IMR-90 (cell line): ENCODE measurements around the gene DBNL. TPM values are rescaled to one million over a fixed set of nuclear protein-coding genes. Genes with fewer than 3 reads are reported as not detected.

ENCODE experiments used
- ATAC-seq: fragments of 200-7000 bp; cut with Tn5 transposase; 2 replicates; pipeline ENCODE4 v1.9.1; 2020; ENCODE audit warnings: low read depth, mild to moderate bottlenecking, moderate library complexity
- BruUV-seq: library from RNA; stranded (reverse); fragments of 400-500 nt; replicated peaks from 2 replicates; lab custom pipeline; 2021; lab: Mats Ljungman, UMichigan
- CTCF ChIA-PET: fragments of 300-600 bp; formaldehyde crosslinking; extraction: SDS; loops from one replicate; lab custom pipeline; 2021; ENCODE audit warnings: antibody characterized with exemption; lab: Yijun Ruan, JAX
- POLR2A ChIA-PET: fragments of 300-600 bp; sonication (Branson Sonifier 250); formaldehyde crosslinking; loops from one replicate; lab custom pipeline; 2022; ENCODE audit warnings: antibody characterized with exemption; ENCODE audit not compliant: unreplicated experiment; lab: Charles Lee
- DNase-seq: peaks from one replicate; pipeline ENCODE4 v3.0.0; 2013
- H2AFZ ChIP-seq: replicated peaks from 2 replicates; pipeline ENCODE3; 2013; ENCODE audit warnings: low read length, mild to moderate bottlenecking; ENCODE audit not compliant: poor library complexity
- H2AK5ac ChIP-seq: 2 replicates; pipeline ENCODE4 v1.6.1; 2013; ENCODE audit warnings: low read depth, low read length, inconsistent platforms
- H2AK9ac ChIP-seq: replicated peaks from 2 replicates; pipeline ENCODE3; 2013; ENCODE audit warnings: mild to moderate bottlenecking, low read depth, low read length, moderate library complexity; ENCODE audit not compliant: poor library complexity
- H2BK120ac ChIP-seq: 2 replicates; pipeline ENCODE4 v1.6.1; 2013; ENCODE audit warnings: low read depth, low read length, inconsistent platforms
- H2BK15ac ChIP-seq: 3 replicates; pipeline ENCODE4 v1.6.1; 2013; ENCODE audit warnings: low read depth, low read length, inconsistent platforms
- H2BK20ac ChIP-seq: 2 replicates; pipeline ENCODE4 v1.6.1; 2013; ENCODE audit warnings: low read depth, mild to moderate bottlenecking, inconsistent platforms, low read length, moderate library complexity
- H2BK5ac ChIP-seq: 2 replicates; pipeline ENCODE4 v1.6.1; 2013; ENCODE audit warnings: mild to moderate bottlenecking, low read depth, low read length, inconsistent platforms; ENCODE audit not compliant: poor library complexity, severe bottlenecking
- H3K14ac ChIP-seq: replicated peaks from 2 replicates; pipeline ENCODE4 v1.6.1; 2013; ENCODE audit warnings: low read depth, low read length, inconsistent platforms
- H3K18ac ChIP-seq: 2 replicates; pipeline ENCODE4 v1.6.1; 2013; ENCODE audit warnings: low read depth, low read length, control low read depth
- H3K23ac ChIP-seq: 2 replicates; pipeline ENCODE4 v1.6.1; 2013; ENCODE audit warnings: low read depth, low read length, inconsistent platforms
- H3K27ac ChIP-seq: 2 replicates; pipeline ENCODE4 v1.5.1; 2013; ENCODE audit warnings: mild to moderate bottlenecking, control low read depth, low read length; ENCODE audit not compliant: insufficient read depth
- H3K27me3 ChIP-seq: 2 replicates; pipeline ENCODE4 v1.6.1; 2013; ENCODE audit warnings: low read length; ENCODE audit not compliant: control insufficient read depth, insufficient read depth
- H3K36me3 ChIP-seq: 2 replicates; pipeline ENCODE4 v1.6.1; 2013; ENCODE audit warnings: low read length, mixed read lengths; ENCODE audit not compliant: control insufficient read depth, insufficient read depth
- H3K4ac ChIP-seq: 2 replicates; pipeline ENCODE4 v1.6.1; 2013; ENCODE audit warnings: low read depth, low read length, inconsistent platforms
- H3K4me1 ChIP-seq: 2 replicates; pipeline ENCODE4 v1.6.1; 2013; ENCODE audit warnings: low read length, mixed read lengths; ENCODE audit not compliant: control insufficient read depth, insufficient read depth
- H3K4me2 ChIP-seq: 2 replicates; pipeline ENCODE4 v1.6.1; 2013; ENCODE audit warnings: low read depth, mild to moderate bottlenecking, control low read depth, low read length, moderate library complexity
- H3K4me3 ChIP-seq: 2 replicates; pipeline ENCODE4 v1.5.1; 2013; ENCODE audit warnings: low read depth, mild to moderate bottlenecking, control low read depth, low read length, moderate library complexity; ENCODE audit not compliant: insufficient read depth
- H3K56ac ChIP-seq: 2 replicates; pipeline ENCODE4 v1.6.1; 2013; ENCODE audit warnings: low read length, inconsistent platforms; ENCODE audit not compliant: insufficient read depth; ENCODE audit errors: extremely low read depth
- H3K79me1 ChIP-seq, 2 experiments: 2 replicates each; pipeline ENCODE4 v1.6.1; 2013; ENCODE audit warnings: low read length in 2 of 2, inconsistent platforms in 1 of 2, low read depth in 1 of 2
- H3K9ac ChIP-seq: 2 replicates; pipeline ENCODE4 v1.6.1; 2013; ENCODE audit warnings: low read depth, low read length, control low read depth
- H3K9me1 ChIP-seq: 2 replicates; pipeline ENCODE4 v1.6.1; 2013; ENCODE audit warnings: low read length, inconsistent platforms; ENCODE audit not compliant: insufficient read depth
- H3K9me3 ChIP-seq: 2 replicates; pipeline ENCODE4 v1.6.1; 2013; ENCODE audit warnings: low read length; ENCODE audit not compliant: control insufficient read depth, insufficient read depth
- H4K20me1 ChIP-seq: 2 replicates; pipeline ENCODE4 v1.6.1; 2013; ENCODE audit warnings: low read length, inconsistent platforms; ENCODE audit not compliant: insufficient read depth
- H4K5ac ChIP-seq: 2 replicates; pipeline ENCODE4 v1.6.1; 2013; ENCODE audit warnings: mild to moderate bottlenecking, low read depth, low read length, control low read depth
- H4K8ac ChIP-seq, 2 experiments: 2 replicates each; pipeline ENCODE4 v1.6.1; 2013; ENCODE audit warnings: low read depth in 2 of 2, low read length in 2 of 2, control low read depth in 1 of 2, inconsistent platforms in 1 of 2
- H4K91ac ChIP-seq: 2 replicates; pipeline ENCODE4 v1.6.1; 2013; ENCODE audit warnings: low read depth, low read length, inconsistent platforms; ENCODE audit not compliant: insufficient read depth
- BHLHE40 ChIP-seq: fragments of 150-350 bp; IDR thresholded peaks from 2 replicates; pipeline ENCODE4 v1.6.1; 2016; ENCODE audit warnings: mild to moderate bottlenecking, low read depth, low read length
- CEBPB ChIP-seq: IDR thresholded peaks from 2 replicates; pipeline ENCODE4 v1.6.1; 2012; ENCODE audit warnings: low read depth, low read length, improper control_type of control experiment
- CHD1 ChIP-seq: IDR thresholded peaks from 2 replicates; pipeline ENCODE4 v1.6.1; 2012; ENCODE audit warnings: low read depth, low read length, improper control_type of control experiment
- FOS ChIP-seq: fragments of 150-350 bp; IDR thresholded peaks from 2 replicates; pipeline ENCODE4 v1.6.1; 2016; ENCODE audit warnings: low read depth, low read length
- MAFK ChIP-seq: IDR thresholded peaks from 2 replicates; pipeline ENCODE4 v1.6.1; 2012; ENCODE audit warnings: low read depth, low read length, improper control_type of control experiment
- MXI1 ChIP-seq: IDR thresholded peaks from 2 replicates; pipeline ENCODE4 v1.6.1; 2012; ENCODE audit warnings: low read depth, mild to moderate bottlenecking, low read length, moderate library complexity, borderline replicate concordance
- NFE2L2 ChIP-seq: fragments of 150-350 bp; IDR thresholded peaks from 2 replicates; pipeline ENCODE4 v1.6.1; 2016; ENCODE audit warnings: low read depth, mild to moderate bottlenecking, low read length
- POLR2A ChIP-seq: IDR thresholded peaks from 2 replicates; pipeline ENCODE4 v1.6.1; 2012; ENCODE audit warnings: mild to moderate bottlenecking, low read depth, low read length
- RAD21 ChIP-seq: IDR thresholded peaks from 2 replicates; pipeline ENCODE4 v1.6.1; 2012; ENCODE audit warnings: low read length, improper control_type of control experiment
- RFX5 ChIP-seq: IDR thresholded peaks from 2 replicates; pipeline ENCODE4 v1.8.0; 2012; ENCODE audit warnings: low read depth, mild to moderate bottlenecking, low read length, moderate library complexity
- SMC3 ChIP-seq: fragments of 150-350 bp; IDR thresholded peaks from 2 replicates; pipeline ENCODE4 v1.6.1; 2016; ENCODE audit warnings: low read depth, mild to moderate bottlenecking, antibody characterized with exemption, low read length, moderate library complexity
- WGBS, 2 experiments: methylation state at CpG; one replicate each; pipeline versions ENCODE4 v1.1.5 to v1.1.7; 2013; ENCODE audit warnings: missing lambda C conversion rate in 2 of 2; ENCODE audit not compliant: insufficient read length in 1 of 2; ENCODE audit errors: extremely low coverage in 2 of 2; 5-methylcytosine and 5-hydroxymethylcytosine counted together
- dilution Hi-C: fragments of 300-500 bp; cut with HindIII; formaldehyde crosslinking; loops from one replicate; pipeline ENCODE4 v1.14.3; 2018; ENCODE audit warnings: low sequenced_read_pairs; ENCODE audit not compliant: unreplicated experiment
- in situ Hi-C: fragments of 300-500 bp; cut with MboI; formaldehyde crosslinking; loops from 3 replicates; pipeline ENCODE4 v1.14.3; 2019; ENCODE audit warnings: low sequenced_read_pairs, inconsistent platforms, mixed read lengths
- intact Hi-C: fragments of 100-400 bp; cut with micrococcal nuclease; formaldehyde crosslinking; loops from 2 replicates; pipeline ENCODE4 v1.10.0; 2022
- polyA plus RNA-seq, 3 experiments: library from polyadenylated mRNA; depleted of rRNA; stranded (reverse); fragments of >200 nt; gene quantifications; 2 replicates each; pipeline ENCODE4 v1.2.3, GENCODE V29; 2012; ENCODE audit warnings: low replicate concordance in 1 of 3
- total RNA-seq: library from RNA; depleted of rRNA; stranded (reverse); fragments of >200 nt; gene quantifications from 2 replicates; pipeline ENCODE4 v1.2.3, GENCODE V29; 2012
- TF ChIP-seq, protein P1 (sequence below): conservative IDR thresholded peaks from 2 replicates; pipeline ENCODE4 v1.5.1; 2012; ENCODE audit warnings: mild to moderate bottlenecking, low read depth, low read length, improper control_type of control experiment
- TF ChIP-seq, protein P2 (sequence below): fragments of 150-350 bp; IDR thresholded peaks from 2 replicates; pipeline ENCODE4 v1.6.1; 2017; ENCODE audit warnings: mild to moderate bottlenecking, antibody characterized with exemption, low read length, low read depth
- TF ChIP-seq, protein P3 (sequence below): fragments of 150-350 bp; IDR thresholded peaks from 2 replicates; pipeline ENCODE4 v1.6.1; 2016; ENCODE audit warnings: low read depth, mild to moderate bottlenecking, low read length, moderate library complexity, borderline replicate concordance

The DBNL gene
- total and polyA plus RNA-seq, 2 of the 4 experiments (the other 2 are of a cell fraction) = 157 to 179 TPM

DNA sequence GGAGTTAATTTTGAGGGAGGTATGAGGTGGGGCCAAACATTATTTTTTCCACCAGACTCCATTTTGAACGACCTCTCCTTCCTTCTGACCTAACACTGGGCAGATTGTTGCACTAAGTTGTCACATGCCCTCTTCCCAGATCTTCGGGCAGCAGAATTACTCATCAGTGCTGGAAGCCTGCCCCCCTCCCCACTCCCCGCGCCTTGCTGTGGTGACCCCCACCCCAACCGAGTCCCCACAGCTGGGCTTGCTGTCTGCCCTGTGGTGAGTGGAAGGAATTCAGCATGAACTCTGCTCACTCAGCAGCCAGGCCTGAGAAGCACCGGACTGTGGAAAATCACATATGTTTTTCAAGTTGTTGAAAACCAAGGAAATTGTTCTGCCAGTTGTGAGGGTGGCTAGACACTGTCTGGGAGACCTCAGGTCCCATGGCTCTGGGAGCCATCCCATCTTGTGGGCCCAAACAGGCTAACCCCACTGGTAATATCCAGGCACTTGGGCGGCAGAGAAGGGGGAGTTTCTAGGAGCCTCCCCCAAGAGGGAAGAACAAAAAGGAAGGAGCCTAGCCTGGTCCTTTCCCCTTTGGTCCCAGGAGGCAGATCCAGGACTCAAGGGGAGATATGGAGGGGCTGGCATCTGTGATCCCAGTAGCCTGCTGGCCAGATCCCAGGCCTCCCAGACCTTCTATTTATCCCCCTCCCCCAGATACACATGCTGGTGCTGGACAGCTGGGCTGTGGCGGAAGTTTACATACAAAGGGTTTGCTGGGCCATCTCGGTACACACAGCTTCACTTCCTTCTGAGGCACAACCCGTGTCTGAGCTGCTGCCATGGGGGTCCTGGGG is 56.2 kb downstream of the DBNL start:
- intact Hi-C loops (loop anchor here (2.0 kb wide), 1 partner anchor 18 kb away; the partner anchor contains the start of gene POLM), in situ Hi-C loops (no loop called here), dilution Hi-C loops (no loop called here)
- H3K79me1 ChIP-seq = no peaks in the 10 kb centered on the region; a peak in 1 of 4 replicates
- H3K27ac ChIP-seq = peak overlapping the region; percentile 70
- H3K4me3 ChIP-seq = no peak overlapping the region
- H3K56ac ChIP-seq = no peak overlapping the region
- peak overlapping the region; percentile 69; the same call in 1 of the 3 replicates for H2BK15ac ChIP-seq
- peak overlapping the region; percentile 97 for H4K5ac ChIP-seq
- no peaks in the 10 kb centered on the region for H3K27me3 ChIP-seq
- H4K91ac ChIP-seq = peak overlapping the region; percentile 72
- H3K18ac ChIP-seq = peak overlapping the region; percentile 91
- H3K36me3 ChIP-seq = no peaks in the 10 kb centered on the region
- ChIA-PET CTCF (no interaction called here), POLR2A (no interaction called here)
- peak overlapping the region; percentile 90 for H3K4ac ChIP-seq
- H3K23ac ChIP-seq = peak overlapping the region; percentile 32; the same call in 1 of the 2 replicates
- BruUV-seq = no TSS peak
- ATAC-seq = peak; percentile 73
- no peak overlapping the region for H3K9ac ChIP-seq
- H2AK9ac ChIP-seq = peak overlapping the region; percentile 83
- H3K9me3 ChIP-seq = no peaks in the 10 kb centered on the region
- H2BK5ac ChIP-seq = peak overlapping the region; percentile 72
- peak overlapping the region; percentile 84; the same call in 1 of the 2 replicates for H2AK5ac ChIP-seq
- DNase-seq = peak; percentile 78
- 25% methylated on average over 2 of the region's 10 CpGs; no CpG with 5 or more reads in 1 of the 2 experiments for WGBS, 2 experiments
- no peaks in the 10 kb centered on the region for H4K20me1 ChIP-seq
- peak overlapping the region; percentile 78 for H2BK20ac ChIP-seq
- H2AFZ ChIP-seq = peak overlapping the region; percentile 90
- peak overlapping the region; percentile 91 for H2BK120ac ChIP-seq
- H3K4me2 ChIP-seq = no peak overlapping the region
- H3K14ac ChIP-seq = peak overlapping the region; percentile 73
- peak overlapping the region; percentile 73 to 89 for H4K8ac ChIP-seq
- H3K4me1 ChIP-seq = peaks cover 30% of the 10 kb centered on the region
- peaks cover 25% of the 10 kb centered on the region for H3K9me1 ChIP-seq
- TF ChIP-seq RAD21 (no peak), MXI1 (no peak), FOS (no peak), BHLHE40 (peak; percentile 17; the same call in 1 of the 2 replicates), POLR2A (no peak), CEBPB (0 out of 2 replicates have a peak, but pooled peaks have one; percentile 9), CHD1 (no peak), RFX5 (no peak), MAFK (0 out of 2 replicates have a peak, but pooled peaks have one; percentile 16), SMC3 (no peak), NFE2L2 (no peak)
- TF ChIP-seq, protein P1, sequence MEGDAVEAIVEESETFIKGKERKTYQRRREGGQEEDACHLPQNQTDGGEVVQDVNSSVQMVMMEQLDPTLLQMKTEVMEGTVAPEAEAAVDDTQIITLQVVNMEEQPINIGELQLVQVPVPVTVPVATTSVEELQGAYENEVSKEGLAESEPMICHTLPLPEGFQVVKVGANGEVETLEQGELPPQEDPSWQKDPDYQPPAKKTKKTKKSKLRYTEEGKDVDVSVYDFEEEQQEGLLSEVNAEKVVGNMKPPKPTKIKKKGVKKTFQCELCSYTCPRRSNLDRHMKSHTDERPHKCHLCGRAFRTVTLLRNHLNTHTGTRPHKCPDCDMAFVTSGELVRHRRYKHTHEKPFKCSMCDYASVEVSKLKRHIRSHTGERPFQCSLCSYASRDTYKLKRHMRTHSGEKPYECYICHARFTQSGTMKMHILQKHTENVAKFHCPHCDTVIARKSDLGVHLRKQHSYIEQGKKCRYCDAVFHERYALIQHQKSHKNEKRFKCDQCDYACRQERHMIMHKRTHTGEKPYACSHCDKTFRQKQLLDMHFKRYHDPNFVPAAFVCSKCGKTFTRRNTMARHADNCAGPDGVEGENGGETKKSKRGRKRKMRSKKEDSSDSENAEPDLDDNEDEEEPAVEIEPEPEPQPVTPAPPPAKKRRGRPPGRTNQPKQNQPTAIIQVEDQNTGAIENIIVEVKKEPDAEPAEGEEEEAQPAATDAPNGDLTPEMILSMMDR = no peak
- TF ChIP-seq, protein P2, sequence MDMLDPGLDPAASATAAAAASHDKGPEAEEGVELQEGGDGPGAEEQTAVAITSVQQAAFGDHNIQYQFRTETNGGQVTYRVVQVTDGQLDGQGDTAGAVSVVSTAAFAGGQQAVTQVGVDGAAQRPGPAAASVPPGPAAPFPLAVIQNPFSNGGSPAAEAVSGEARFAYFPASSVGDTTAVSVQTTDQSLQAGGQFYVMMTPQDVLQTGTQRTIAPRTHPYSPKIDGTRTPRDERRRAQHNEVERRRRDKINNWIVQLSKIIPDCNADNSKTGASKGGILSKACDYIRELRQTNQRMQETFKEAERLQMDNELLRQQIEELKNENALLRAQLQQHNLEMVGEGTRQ = peak; percentile 68; the same call in 1 of the 2 replicates
- TF ChIP-seq, protein P3, sequence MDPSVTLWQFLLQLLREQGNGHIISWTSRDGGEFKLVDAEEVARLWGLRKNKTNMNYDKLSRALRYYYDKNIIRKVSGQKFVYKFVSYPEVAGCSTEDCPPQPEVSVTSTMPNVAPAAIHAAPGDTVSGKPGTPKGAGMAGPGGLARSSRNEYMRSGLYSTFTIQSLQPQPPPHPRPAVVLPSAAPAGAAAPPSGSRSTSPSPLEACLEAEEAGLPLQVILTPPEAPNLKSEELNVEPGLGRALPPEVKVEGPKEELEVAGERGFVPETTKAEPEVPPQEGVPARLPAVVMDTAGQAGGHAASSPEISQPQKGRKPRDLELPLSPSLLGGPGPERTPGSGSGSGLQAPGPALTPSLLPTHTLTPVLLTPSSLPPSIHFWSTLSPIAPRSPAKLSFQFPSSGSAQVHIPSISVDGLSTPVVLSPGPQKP = no peak
